Astrocyte of the spinal cord (primary cell): ENCODE data around the gene PRM1.

Experiments used
- DNase-seq: peaks from one replicate; pipeline ENCODE4 v3.0.0; 2011; ENCODE audit warnings: low read depth, low spot score
- H3K4me3 ChIP-seq: 2 replicates; pipeline ENCODE4 v1.5.1; 2011; ENCODE audit warnings: low read depth, mild to moderate bottlenecking, low read length, moderate library complexity
- CTCF ChIP-seq: IDR thresholded peaks from 2 replicates; pipeline ENCODE4 v1.5.1; 2012; ENCODE audit warnings: low read depth, mild to moderate bottlenecking, low read length, inconsistent platforms
- in situ Hi-C: cut with HindIII; loops from 2 replicates; pipeline ENCODE4 v1.10.0; 2017; ENCODE audit warnings: low sequenced_read_pairs

PRM1 gene

GRCh38 chr16:11270602-11271162 is 10.4 kb downstream of the PRM1 start:
- no peak for TF ChIP-seq CTCF
- in situ Hi-C loops, result no loop called here
- DNase-seq, result no peak
- H3K4me3 ChIP-seq, result no peak overlapping the region

GRCh38 chr16:11268921-11269375 is 12.2 kb downstream of the PRM1 start, which contains the start of gene TNP2:
Gene TNP2, minus strand, starts transcription at chr16:11269325. Its CDS starts 63 bp downstream, at chr16:11269262.
- in situ Hi-C loops, result no loop called here
- no peak for TF ChIP-seq CTCF
- no peak for DNase-seq
- no peak within 1 kb of the TSS for H3K4me3 ChIP-seq

- no peak for TF ChIP-seq CTCF
- in situ Hi-C loops, result no loop called here
- DNase-seq, result no peak
- no peak overlapping the region for H3K4me3 ChIP-seq
Measured at GRCh38 chr16:11265124-11265523, 16.0 kb downstream of the PRM1 start.

GRCh38 chr16:11264155-11264832 is 16.8 kb downstream of the PRM1 start:
- H3K4me3 ChIP-seq, result no peak overlapping the region
- in situ Hi-C loops, result no loop called here
- no peak for DNase-seq
- no peak for TF ChIP-seq CTCF

- no peak overlapping the region for H3K4me3 ChIP-seq
- no peak for DNase-seq
- in situ Hi-C loops, result no loop called here
- TF ChIP-seq CTCF, result no peak
Measured at GRCh38 chr16:11263737-11264136, 17.4 kb downstream of the PRM1 start.

- in situ Hi-C loops, result no loop called here
- no peak for TF ChIP-seq CTCF
- H3K4me3 ChIP-seq, result no peak overlapping the region
- no peak for DNase-seq
Measured at GRCh38 chr16:11262915-11263314, 18.2 kb downstream of the PRM1 start.
